Fibroblast of skin of abdomen (primary cell): ENCODE data around the gene HOXB13.

Source experiments
- DNase-seq: peaks from one replicate; pipeline ENCODE4 v3.0.0-alpha.2; 2013

HOXB13 gene

GRCh38 chr17:48704361-48705248 lies 23.9 kb downstream of the HOXB13 start:
- DNase-seq: no peak

DNA sequence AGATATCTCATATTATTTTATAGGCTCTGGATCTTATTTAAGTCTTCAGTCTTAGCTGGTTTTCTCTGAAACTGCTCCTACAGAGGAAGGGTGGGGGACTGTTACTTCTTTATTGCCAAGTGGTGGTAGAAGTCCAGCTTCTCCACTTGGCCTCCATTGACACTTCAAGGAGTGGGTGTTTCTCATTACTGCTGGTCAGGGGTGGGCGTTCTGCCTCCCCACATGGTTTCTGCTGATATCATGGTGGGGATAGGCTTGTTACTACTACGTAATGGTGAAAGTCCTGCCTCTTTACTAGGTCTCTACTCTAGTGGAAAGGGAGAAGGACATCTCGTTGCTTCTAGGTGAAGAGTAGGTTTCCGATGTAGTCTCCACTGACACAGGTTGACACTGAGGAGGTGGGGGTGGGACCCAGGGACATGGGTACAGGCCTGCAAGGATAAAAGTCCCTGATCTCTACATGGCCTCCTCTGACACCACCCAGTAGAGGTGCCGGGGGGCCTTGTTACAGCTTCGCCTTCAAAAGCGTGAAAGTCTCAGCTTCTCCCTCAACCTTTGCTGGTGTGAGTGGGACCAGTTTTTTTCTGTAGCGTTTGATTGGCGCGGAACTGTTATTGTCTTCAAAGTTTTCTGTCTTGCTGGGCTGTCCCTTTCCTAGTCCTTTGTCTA lies 26.6 kb downstream of the HOXB13 start:
- DNase-seq: no peak

GRCh38 chr17:48693178-48693577 lies 35.4 kb downstream of the HOXB13 start:
- no peak for DNase-seq

DNA sequence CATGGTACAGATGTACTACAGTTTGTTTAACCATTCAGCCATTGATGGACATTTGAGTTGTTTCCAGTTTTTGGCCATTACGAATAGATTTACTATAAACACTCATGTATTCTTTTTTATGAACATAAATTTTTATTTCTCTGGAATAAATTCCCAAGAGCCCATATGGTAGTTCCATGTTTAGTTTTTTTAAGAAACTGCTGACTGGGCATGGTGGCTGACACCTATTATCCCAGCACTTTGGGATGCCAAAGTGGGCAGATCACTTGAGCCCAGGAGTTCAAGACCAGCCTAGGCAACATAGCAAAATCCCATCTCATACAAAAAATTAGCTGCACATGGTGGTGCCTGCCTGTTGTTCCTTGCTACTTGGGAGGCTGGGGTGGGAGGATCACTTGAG lies 36.5 kb downstream of the HOXB13 start:
- no peak for DNase-seq

- no peak for DNase-seq
These were observed 37.9 kb downstream of the HOXB13 start for GRCh38 chr17:48690655-48691054.

DNA sequence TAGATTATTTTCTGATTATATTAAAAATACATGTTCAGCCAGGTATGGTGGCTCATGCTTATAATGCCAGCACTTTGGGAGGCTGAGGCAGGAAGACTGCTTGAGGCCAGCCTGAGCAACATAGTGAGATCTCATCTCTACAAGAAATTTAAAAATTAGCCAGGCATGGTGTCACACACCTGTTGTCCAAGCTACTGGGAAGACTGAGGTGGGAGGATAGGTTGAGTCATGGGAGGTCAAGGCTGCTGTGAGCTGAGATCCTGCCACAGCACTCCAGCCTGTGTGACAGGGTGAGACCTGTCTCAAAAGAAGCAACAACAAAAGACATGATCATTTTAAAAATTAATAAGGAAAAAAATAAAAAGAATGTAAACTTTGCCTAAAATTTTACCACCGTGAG lies 46.9 kb downstream of the HOXB13 start:
- no peak for DNase-seq

- no peak for DNase-seq
These were observed 49.0 kb downstream of the HOXB13 start for GRCh38 chr17:48679385-48680096.

DNA sequence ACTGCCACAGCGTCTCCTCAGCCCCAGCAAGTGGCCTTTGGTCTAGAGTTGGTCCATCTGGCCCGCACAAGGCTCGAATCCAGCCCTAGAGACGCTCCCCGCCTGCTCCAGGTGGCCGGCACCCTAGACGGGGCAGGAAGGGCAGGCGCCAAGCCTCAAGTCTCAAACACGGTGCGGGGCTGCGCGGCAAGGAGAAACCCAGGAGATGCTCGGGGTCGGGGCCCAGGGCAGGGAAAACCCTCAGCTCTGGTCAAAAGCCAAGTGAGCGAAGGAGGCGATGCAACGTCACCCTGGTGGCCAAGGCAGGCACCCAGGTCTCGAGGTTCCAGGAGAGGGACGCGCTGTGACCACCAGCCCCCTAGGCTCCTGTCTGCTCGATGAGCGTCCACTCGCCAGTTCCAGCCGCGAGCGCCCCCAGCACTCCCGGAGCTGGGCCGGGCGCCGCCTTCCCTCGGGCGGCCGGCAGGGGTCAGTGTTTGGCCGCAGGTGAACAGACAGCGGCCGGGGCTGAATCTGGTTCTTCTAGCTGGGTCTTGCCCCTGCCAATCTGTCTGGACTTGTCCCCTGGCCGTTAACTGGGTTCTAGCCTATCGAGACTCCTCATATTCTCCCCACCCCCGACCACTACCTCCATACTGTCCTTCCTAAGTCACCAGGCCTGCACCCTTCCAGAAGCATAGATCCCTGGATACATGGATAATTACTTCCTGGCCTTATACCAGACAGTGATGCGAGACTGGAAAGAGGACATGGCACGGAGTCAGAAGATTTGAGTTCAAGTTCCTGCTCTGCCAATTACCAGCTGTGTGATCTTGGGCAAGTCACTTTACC lies 50.2 kb downstream of the HOXB13 start:
- DNase-seq: peak; percentile 39

- no peak for DNase-seq
These were observed 51.5 kb downstream of the HOXB13 start for GRCh38 chr17:48676963-48677558.
